Activated CD8-positive, alpha-beta T cell treated with anti-CD3 and anti-CD28 coated beads, Interleukin-2, amount 10 ng/mL, durations not matched to agents 7 days and 5 days (primary cell): ENCODE measurements around the gene MRPL36. TPM values are rescaled to one million over a fixed set of nuclear protein-coding genes. Genes with fewer than 3 reads are reported as not detected.
A peak's percentile ranks its signal among the peaks of the same experiment; 100 is the strongest.

ENCODE experiments used
- ATAC-seq: fragments of 150-1000 bp; cut with Tn5 transposase; one replicate; pipeline ENCODE4 v1.10.0; 2021; ENCODE audit warnings: moderate library complexity
- CTCF ChIA-PET: fragments of 350-600 bp; sonication (Branson Sonifier 250); formaldehyde crosslinking; loops from one replicate; lab custom pipeline; 2021; ENCODE audit warnings: antibody characterized with exemption; lab: Charles Lee
- POLR2A ChIA-PET: fragments of 350-600 bp; sonication (Branson Sonifier 250); formaldehyde crosslinking; loops from one replicate; lab custom pipeline; 2021; ENCODE audit warnings: antibody characterized with exemption; lab: Charles Lee
- DNase-seq: peaks from one replicate; pipeline ENCODE4 v3.0.0-alpha.2; 2020
- H3K27ac Mint-ChIP-seq: one replicate; pipeline ENCODE4 v1.8.0; 2021; ENCODE audit warnings: mild to moderate bottlenecking, mixed read lengths
- H3K27me3 Mint-ChIP-seq: one replicate; pipeline ENCODE4 v1.8.0; 2021; ENCODE audit warnings: low read depth, mixed read lengths
- H3K36me3 Mint-ChIP-seq: one replicate; pipeline ENCODE4 v1.8.0; 2021; ENCODE audit warnings: low read depth, mixed read lengths
- H3K4me1 Mint-ChIP-seq: one replicate; pipeline ENCODE4 v1.8.0; 2021; ENCODE audit warnings: low read depth, mixed read lengths
- H3K4me3 Mint-ChIP-seq: one replicate; pipeline ENCODE4 v1.8.0; 2021; ENCODE audit warnings: mild to moderate bottlenecking, mixed read lengths
- H3K9me3 Mint-ChIP-seq: one replicate; pipeline ENCODE4 v1.8.0; 2022; ENCODE audit warnings: mixed read lengths; ENCODE audit not compliant: insufficient read depth
- total RNA-seq, 2 experiments: library from RNA; stranded (reverse); gene quantifications; one replicate each; pipeline ENCODE4 v1.2.3, GENCODE V29; 2021

MRPL36 gene
- total RNA-seq, 2 experiments from 2014 or later = 57.9 to 60.4 TPM

GRCh38 chr5:1827886-1828397 is 28.3 kb upstream of the MRPL36 start:
- Mint-ChIP-seq H3K4me1 (no peaks in the 10 kb centered on the region), H3K27ac (no peak overlapping the region), H3K36me3 (peaks cover 3% of the 10 kb centered on the region), H3K9me3 (no peaks in the 10 kb centered on the region), H3K4me3 (no peak overlapping the region), H3K27me3 (no peaks in the 10 kb centered on the region)
- POLR2A ChIA-PET = no interaction called here
- CTCF ChIA-PET = no interaction called here
- DNase-seq = no peak
- ATAC-seq = peak; percentile 63

GRCh38 chr5:1827025-1827885 is 27.6 kb upstream of the MRPL36 start:
- DNase-seq (no peak), ATAC-seq (no peak)
- Mint-ChIP-seq H3K9me3 (no peaks in the 10 kb centered on the region), H3K36me3 (peaks cover 3% of the 10 kb centered on the region), H3K27me3 (no peaks in the 10 kb centered on the region), H3K4me3 (no peak overlapping the region), H3K4me1 (no peaks in the 10 kb centered on the region), H3K27ac (no peak overlapping the region)
- ChIA-PET POLR2A (no interaction called here), CTCF (no interaction called here)

GRCh38 chr5:1826235-1826980 is 26.8 kb upstream of the MRPL36 start:
- H3K27me3 Mint-ChIP-seq = no peaks in the 10 kb centered on the region
- no peak overlapping the region for H3K4me3 Mint-ChIP-seq
- ATAC-seq (no peak), DNase-seq (no peak)
- peaks cover 7% of the 10 kb centered on the region for H3K36me3 Mint-ChIP-seq
- POLR2A ChIA-PET = no interaction called here
- no peaks in the 10 kb centered on the region for H3K4me1 Mint-ChIP-seq
- H3K9me3 Mint-ChIP-seq = no peaks in the 10 kb centered on the region
- no peak overlapping the region for H3K27ac Mint-ChIP-seq
- CTCF ChIA-PET = no interaction called here

DNA sequence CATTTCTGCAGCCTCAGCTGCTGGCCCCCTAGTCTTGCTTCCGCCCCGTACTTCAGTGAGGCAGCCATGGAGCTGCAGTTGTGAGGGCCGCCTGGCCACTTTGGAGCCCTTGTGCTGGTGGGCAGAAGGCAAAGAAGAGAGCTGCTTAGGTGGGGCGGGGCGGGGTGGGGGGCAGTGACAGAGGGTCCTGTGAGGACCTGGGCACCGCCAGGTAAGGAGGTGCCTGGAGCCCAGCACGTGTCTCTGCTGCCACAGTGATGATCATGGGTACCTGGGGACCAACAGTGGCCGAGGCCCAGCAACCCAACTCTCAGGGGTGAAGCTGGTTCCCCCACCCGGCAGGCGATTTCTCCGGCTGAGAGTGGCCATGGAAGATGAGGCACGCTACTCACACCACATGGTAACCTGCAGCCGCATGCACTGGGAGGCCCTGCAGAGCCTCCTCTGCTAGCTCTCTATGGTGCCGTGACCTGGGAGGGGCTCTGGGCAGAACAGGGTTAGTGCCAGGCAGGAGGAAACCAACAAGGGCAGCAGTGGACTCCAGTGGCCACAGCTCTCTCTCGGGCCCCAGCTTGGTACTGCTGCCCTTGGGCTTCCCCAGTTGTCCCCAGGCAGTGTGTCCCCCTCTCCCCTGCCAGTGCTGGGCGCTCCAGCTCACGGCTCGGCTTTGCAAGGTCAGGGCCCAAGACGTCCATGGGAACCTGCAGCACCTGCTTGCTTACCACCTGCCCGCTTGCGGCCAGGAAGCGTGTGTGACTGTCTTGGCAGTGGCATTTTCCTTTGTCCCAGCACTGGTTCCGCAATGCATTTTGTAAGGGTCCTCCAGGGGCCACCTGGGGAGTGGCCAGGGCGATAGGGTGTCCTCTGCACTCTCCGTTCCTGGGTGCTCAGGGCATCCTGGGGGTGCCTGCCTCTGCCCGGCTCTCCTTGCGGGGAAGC is 25.5 kb upstream of the MRPL36 start:
- Mint-ChIP-seq H3K27ac (no peak overlapping the region), H3K9me3 (no peaks in the 10 kb centered on the region), H3K36me3 (peaks cover 9% of the 10 kb centered on the region), H3K4me3 (no peak overlapping the region), H3K27me3 (no peaks in the 10 kb centered on the region), H3K4me1 (no peaks in the 10 kb centered on the region)
- ATAC-seq = no peak
- DNase-seq = no peak
- ChIA-PET CTCF (no interaction called here), POLR2A (no interaction called here)

DNA sequence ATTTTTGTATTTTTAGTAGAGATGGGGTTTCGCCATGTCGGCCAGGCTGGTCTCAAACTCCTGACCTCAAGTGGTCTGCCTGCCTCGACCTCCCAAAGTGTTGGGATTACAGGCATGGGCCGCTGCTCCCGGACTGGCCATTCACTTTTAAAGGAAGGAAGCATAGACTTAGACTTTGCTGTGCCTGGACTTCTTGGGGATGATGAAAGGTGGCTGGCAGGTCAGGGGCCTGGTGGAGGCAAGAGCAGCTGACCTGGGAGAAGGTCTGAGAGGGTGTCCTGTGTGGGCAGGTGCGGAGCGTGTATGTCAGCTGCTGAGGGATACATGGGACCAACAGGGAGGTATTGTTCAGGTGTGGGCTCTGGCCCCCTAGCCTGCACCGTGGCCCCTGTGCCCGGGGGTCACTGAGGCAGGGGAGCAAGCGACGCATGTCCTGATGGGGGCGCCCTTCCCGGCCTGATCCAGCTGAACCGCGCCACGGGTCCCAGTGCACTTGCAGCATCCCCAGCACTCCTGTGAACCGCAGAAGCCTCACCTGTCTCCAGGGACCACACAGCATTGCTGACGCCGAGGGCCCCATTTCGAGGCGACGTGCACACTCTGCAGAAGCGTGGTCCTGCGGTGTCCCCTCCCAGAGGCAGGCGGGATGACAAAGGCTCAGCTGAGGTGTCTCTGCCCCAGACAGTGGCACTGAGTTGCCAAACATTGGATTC is 24.6 kb upstream of the MRPL36 start:
- Mint-ChIP-seq H3K27me3 (no peaks in the 10 kb centered on the region), H3K36me3 (peaks cover 9% of the 10 kb centered on the region), H3K27ac (no peak overlapping the region), H3K9me3 (no peaks in the 10 kb centered on the region), H3K4me1 (no peaks in the 10 kb centered on the region), H3K4me3 (no peak overlapping the region)
- DNase-seq (no peak), ATAC-seq (no peak)
- ChIA-PET CTCF (no interaction called here), POLR2A (no interaction called here)

DNA sequence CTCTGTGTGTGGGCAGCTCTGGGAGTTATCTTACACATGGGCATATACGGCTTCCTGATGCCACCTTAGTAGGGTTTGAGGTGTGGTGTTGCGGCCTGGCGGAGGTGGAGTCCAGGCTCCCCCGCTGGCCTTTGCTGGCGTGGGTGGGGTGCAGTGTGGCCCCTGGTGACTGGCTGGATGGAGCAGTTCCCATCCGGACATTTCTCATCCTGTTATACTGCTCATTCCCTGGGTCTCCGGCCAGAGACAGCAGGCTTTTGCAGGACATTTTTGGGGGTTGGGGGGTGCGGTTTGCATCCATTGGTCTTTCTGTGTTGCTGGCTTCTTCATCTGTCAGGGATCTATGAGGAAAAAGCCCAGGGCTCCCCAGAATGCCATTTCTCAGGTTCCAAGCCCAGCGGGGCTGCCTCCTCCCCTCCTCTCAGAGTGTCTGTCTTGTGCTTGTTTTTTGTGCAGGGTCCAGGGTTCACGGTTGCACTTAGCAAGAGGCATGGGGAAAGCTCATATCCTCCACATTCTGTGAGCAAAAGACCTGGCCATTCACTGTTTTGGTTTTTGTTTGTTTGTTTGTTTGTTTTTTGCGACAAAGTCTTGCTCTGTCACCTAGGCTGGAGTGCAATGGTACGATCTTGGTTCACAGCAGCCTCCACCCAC is 23.9 kb upstream of the MRPL36 start:
- no peak overlapping the region for H3K4me3 Mint-ChIP-seq
- DNase-seq (no peak), ATAC-seq (no peak)
- peaks cover 17% of the 10 kb centered on the region for H3K36me3 Mint-ChIP-seq
- H3K9me3 Mint-ChIP-seq = no peaks in the 10 kb centered on the region
- H3K27ac Mint-ChIP-seq = no peak overlapping the region
- ChIA-PET CTCF (no interaction called here), POLR2A (interaction anchor here (0.6 kb wide), 1 partner anchor 78 kb away, joined by 3 read pairs; no protein-coding TSS in a partner anchor)
- H3K4me1 Mint-ChIP-seq = no peaks in the 10 kb centered on the region
- no peaks in the 10 kb centered on the region for H3K27me3 Mint-ChIP-seq

DNA sequence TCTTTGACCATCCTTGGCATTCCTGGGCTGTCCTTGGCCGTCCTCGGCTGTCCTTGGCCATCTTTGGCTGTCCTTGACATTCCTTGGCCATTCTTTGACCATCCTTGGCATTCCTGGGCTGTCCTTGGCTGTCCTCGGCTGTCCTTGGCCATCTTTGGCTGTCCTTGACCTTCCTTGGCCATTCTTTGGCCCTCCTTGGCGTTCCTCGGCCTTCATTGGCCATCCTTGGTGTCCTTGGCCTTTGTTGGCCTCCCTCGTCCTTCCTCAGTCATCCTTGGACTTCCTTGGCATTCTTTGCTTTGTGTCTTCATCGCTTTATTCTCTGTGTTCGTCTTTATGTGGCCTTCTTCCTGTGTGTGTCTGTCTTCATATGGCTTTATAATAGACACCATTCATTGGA is 22.2 kb upstream of the MRPL36 start:
- POLR2A ChIA-PET = no interaction called here
- no peak overlapping the region for H3K4me3 Mint-ChIP-seq
- H3K27ac Mint-ChIP-seq = no peak overlapping the region
- CTCF ChIA-PET = no interaction called here
- no peak for ATAC-seq
- peaks cover 5% of the 10 kb centered on the region for H3K4me1 Mint-ChIP-seq
- H3K27me3 Mint-ChIP-seq = no peaks in the 10 kb centered on the region
- H3K9me3 Mint-ChIP-seq = no peaks in the 10 kb centered on the region
- peaks cover 29% of the 10 kb centered on the region for H3K36me3 Mint-ChIP-seq
- DNase-seq = no peak

- no peak for DNase-seq
- ChIA-PET CTCF (no interaction called here), POLR2A (interaction anchor here (0.5 kb wide), 1 partner anchor 20 kb away, joined by 3 read pairs; no protein-coding TSS in a partner anchor)
- Mint-ChIP-seq H3K27ac (no peak overlapping the region), H3K9me3 (no peaks in the 10 kb centered on the region), H3K36me3 (peaks cover 37% of the 10 kb centered on the region), H3K4me3 (no peak overlapping the region), H3K27me3 (no peaks in the 10 kb centered on the region), H3K4me1 (peaks cover 5% of the 10 kb centered on the region)
- no peak for ATAC-seq
Observed at GRCh38 chr5:1820926-1821325, 21.3 kb upstream of the MRPL36 start.

DNA sequence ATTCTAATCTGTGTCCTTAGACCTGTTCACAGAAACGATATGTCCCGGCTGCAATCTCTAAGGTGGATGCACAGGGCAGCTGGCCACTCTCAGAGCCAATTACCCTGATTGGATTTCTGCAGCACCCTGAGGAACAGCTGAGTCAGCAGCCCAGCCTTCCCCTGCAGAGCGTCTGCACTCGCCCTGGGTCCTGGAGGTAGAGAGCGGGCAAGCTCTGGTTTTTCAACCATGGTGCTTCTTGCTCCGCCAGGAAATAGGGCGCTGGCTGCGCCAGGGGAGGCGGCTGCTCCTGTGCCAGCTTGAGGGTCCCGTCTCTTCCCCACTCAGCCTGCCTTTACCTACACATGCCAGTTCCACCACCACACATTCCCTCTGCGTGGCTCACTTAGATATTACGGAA is 20.7 kb upstream of the MRPL36 start:
- ChIA-PET CTCF (interaction anchor here (1.2 kb wide), 1 partner anchor 12 kb away, joined by 3 read pairs; no protein-coding TSS in a partner anchor), POLR2A (no interaction called here)
- no peak overlapping the region for H3K4me3 Mint-ChIP-seq
- no peaks in the 10 kb centered on the region for H3K9me3 Mint-ChIP-seq
- no peak for DNase-seq
- H3K27ac Mint-ChIP-seq = no peak overlapping the region
- H3K27me3 Mint-ChIP-seq = no peaks in the 10 kb centered on the region
- no peak for ATAC-seq
- H3K36me3 Mint-ChIP-seq = peaks cover 41% of the 10 kb centered on the region
- H3K4me1 Mint-ChIP-seq = peaks cover 5% of the 10 kb centered on the region

- ATAC-seq = no peak
- POLR2A ChIA-PET = no interaction called here
- Mint-ChIP-seq H3K36me3 (peaks cover 49% of the 10 kb centered on the region), H3K4me3 (no peak overlapping the region), H3K4me1 (peaks cover 5% of the 10 kb centered on the region), H3K9me3 (no peaks in the 10 kb centered on the region), H3K27me3 (no peaks in the 10 kb centered on the region), H3K27ac (no peak overlapping the region)
- DNase-seq = no peak
- CTCF ChIA-PET = interaction anchor here (1.2 kb wide), 1 partner anchor 11 kb away, joined by 3 read pairs; no protein-coding TSS in a partner anchor
Observed at GRCh38 chr5:1819458-1819857, 19.8 kb upstream of the MRPL36 start.
